ENCODE data around the gene LRRC57.
A peak's percentile ranks its signal among the peaks of the same experiment; 100 is the strongest.

The LRRC57 gene

DNA sequence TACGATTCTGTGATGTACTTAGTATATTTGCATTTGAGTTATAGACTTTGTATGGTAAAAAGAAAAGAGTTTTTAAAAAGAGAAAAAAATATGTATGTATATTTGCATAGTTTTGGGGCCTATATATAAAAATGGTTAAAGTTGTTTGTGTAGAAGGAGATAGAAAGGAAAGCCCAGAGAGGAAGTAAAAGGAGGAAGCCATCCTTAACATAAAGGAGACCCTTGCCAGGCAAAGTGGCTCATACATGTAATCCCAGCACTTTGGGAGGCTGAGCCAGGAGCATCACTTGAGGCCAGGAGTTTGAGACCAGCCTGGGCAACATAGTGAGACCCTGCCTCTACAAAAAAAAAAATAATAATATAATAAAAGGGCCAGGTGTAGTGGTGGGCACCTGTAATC lies 44.8 kb downstream of the LRRC57 start:
- H3K27ac ChIP-seq (ENCODE audit: low read depth, low read length, severe bottlenecking) = no peak overlapping the region
- H3K9me3 ChIP-seq (ENCODE audit: control insufficient read depth, low read length) = no peaks in the 10 kb centered on the region
- peaks cover 49% of the 10 kb centered on the region for H3K36me3 ChIP-seq (ENCODE audit: control insufficient read depth, insufficient read depth, low read length)
- 100% methylated on average over 1 of the region's 1 CpG for WGBS, 2 experiments (ENCODE audit: insufficient coverage in 2 of 2)
- peaks cover 4% of the 10 kb centered on the region for H3K4me1 ChIP-seq (ENCODE audit: control insufficient read depth, insufficient read depth, low read length, poor library complexity, severe bottlenecking)
- H3K4me3 ChIP-seq (ENCODE audit: extremely low read depth, insufficient read depth, low read length, poor library complexity, severe bottlenecking) = no peak overlapping the region

- Histone ChIP-seq H3K4me3 (ENCODE audit: extremely low read depth, insufficient read depth, low read length, poor library complexity, severe bottlenecking) (no peak overlapping the region), H3K27ac (ENCODE audit: low read depth, low read length, severe bottlenecking) (no peak overlapping the region), H3K9me3 (ENCODE audit: control insufficient read depth, low read length) (no peaks in the 10 kb centered on the region), H3K36me3 (ENCODE audit: control insufficient read depth, insufficient read depth, low read length) (peaks cover 49% of the 10 kb centered on the region), H3K4me1 (ENCODE audit: control insufficient read depth, insufficient read depth, low read length, poor library complexity, severe bottlenecking) (peaks cover 16% of the 10 kb centered on the region)
- WGBS, 2 experiments (ENCODE audit: insufficient coverage in 2 of 2) = 94 to 100% methylated on average over 2 of the region's 4 CpGs
Measured at GRCh38 chr15:42502477-42502876, 46.1 kb downstream of the LRRC57 start.

DNA sequence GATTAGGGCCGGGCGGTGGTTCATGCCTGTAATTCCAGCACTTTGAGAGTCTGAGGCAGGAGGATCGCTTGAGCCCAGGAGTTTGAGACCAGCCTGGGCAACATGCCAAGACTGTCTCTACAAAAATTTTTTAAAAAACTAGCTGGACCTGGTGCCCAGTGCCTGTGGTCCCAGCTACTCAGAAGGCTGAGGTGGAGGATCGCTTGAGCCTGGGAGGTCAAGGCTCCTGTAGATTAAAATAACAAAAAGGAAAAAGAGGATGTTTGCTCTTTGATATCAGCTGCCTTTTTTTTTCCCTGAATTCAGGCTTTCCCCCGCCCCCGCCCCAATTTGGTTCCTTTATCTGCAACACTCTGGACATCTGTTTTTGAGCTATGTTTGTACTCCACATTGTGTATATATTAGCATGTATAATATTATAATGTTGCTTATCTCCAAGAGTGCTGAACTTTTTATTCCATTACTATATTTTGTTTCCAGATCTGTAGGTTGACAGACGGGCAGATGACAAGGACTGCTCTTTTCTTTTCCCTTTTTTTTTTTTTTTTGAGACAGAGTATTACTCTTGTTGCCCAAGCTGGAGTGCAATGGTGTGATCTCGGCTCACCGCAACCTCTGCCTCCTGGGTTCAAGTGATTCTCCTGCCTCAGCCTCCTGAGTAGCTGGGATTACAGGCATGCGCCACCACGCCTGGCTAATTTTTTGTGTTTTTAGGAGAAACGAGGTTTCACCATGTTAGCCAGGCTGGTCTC lies 48.6 kb downstream of the LRRC57 start:
- Histone ChIP-seq H3K4me3 (ENCODE audit: extremely low read depth, insufficient read depth, low read length, poor library complexity, severe bottlenecking) (no peak overlapping the region), H3K27ac (ENCODE audit: low read depth, low read length, severe bottlenecking) (peak overlapping the region; percentile 43), H3K9me3 (ENCODE audit: control insufficient read depth, low read length) (no peaks in the 10 kb centered on the region), H3K4me1 (ENCODE audit: control insufficient read depth, insufficient read depth, low read length, poor library complexity, severe bottlenecking) (peaks cover 16% of the 10 kb centered on the region), H3K36me3 (ENCODE audit: control insufficient read depth, insufficient read depth, low read length) (peaks cover 44% of the 10 kb centered on the region)
- 68 to 88% methylated on average over 4 to 7 of the region's 12 CpGs for WGBS, 2 experiments (ENCODE audit: insufficient coverage in 2 of 2)

- peaks cover 18% of the 10 kb centered on the region for H3K4me1 ChIP-seq (ENCODE audit: control insufficient read depth, insufficient read depth, low read length, poor library complexity, severe bottlenecking)
- no peaks in the 10 kb centered on the region for H3K9me3 ChIP-seq (ENCODE audit: control insufficient read depth, low read length)
- H3K36me3 ChIP-seq (ENCODE audit: control insufficient read depth, insufficient read depth, low read length) = peaks cover 36% of the 10 kb centered on the region
- 30 to 87% methylated on average over 1 to 5 of the region's 6 CpGs for WGBS, 2 experiments (ENCODE audit: insufficient coverage in 2 of 2)
- no peak overlapping the region for H3K4me3 ChIP-seq (ENCODE audit: extremely low read depth, insufficient read depth, low read length, poor library complexity, severe bottlenecking)
- peak overlapping the region; percentile 41 for H3K27ac ChIP-seq (ENCODE audit: low read depth, low read length, severe bottlenecking)
Measured at GRCh38 chr15:42498212-42499068, 50.2 kb downstream of the LRRC57 start.

DNA sequence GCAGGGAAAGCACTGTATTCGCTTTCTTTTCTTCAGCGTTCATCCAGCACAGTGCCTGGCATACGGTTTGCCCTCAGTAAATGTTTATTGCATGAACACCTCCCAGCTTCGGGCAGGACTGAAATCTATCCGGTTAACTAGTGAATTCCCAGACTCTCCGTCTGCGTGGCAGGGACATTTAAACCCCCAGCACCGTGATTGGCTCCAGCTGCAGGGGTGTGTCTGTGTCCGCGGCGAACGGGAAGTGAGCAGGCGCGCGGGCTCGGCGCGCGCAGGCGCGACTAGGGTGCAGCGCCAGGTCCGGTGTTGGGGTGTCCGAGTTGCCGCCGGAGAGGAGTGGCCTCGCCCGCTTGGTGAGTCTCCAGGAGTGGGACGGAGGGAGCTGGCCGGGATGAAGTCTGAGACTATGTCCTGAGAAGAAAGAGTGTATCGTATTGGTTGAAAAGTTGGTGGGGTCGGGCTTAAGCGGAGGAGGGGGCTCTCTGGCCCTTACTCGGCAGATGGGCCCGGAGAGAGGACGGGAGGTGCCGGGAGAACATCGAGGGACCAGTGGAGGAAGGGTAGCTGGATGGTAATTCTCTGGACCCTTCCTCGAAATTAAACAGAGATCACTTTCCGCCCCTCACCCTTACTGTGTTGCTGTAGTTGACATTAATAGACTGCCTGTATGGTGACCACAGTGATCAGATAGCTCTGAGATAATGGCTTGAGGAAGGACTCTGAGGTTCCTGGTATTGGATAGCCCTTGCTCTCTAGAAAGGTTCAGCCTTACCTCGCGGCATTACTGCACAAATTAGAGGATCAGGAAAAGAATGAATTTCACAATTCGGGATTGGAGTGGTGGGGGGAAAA lies 53.0 kb downstream of the LRRC57 start, which contains the start of gene SNAP23:
SNAP23 (plus strand) TSS at position 274 of the 852 bp plus-strand sequence. CDS start 16,213 bp downstream, outside the sequence.
- Histone ChIP-seq H3K36me3 (ENCODE audit: control insufficient read depth, insufficient read depth, low read length) (peaks cover 14% of the 10 kb centered on the region), H3K27ac (ENCODE audit: low read depth, low read length, severe bottlenecking) (peak within 1 kb of the TSS; percentile 95), H3K4me1 (ENCODE audit: control insufficient read depth, insufficient read depth, low read length, poor library complexity, severe bottlenecking) (peaks cover 26% of the 10 kb centered on the region), H3K9me3 (ENCODE audit: control insufficient read depth, low read length) (no peaks in the 10 kb centered on the region), H3K4me3 (ENCODE audit: extremely low read depth, insufficient read depth, low read length, poor library complexity, severe bottlenecking) (peak within 1 kb of the TSS; percentile 74)
- WGBS, 2 experiments (ENCODE audit: insufficient coverage in 2 of 2) = 0 to 1% methylated on average over 30 to 33 of the region's 43 CpGs

- Histone ChIP-seq H3K4me1 (ENCODE audit: control insufficient read depth, insufficient read depth, low read length, poor library complexity, severe bottlenecking) (peaks cover 26% of the 10 kb centered on the region), H3K27ac (ENCODE audit: low read depth, low read length, severe bottlenecking) (peak overlapping the region; percentile 95), H3K9me3 (ENCODE audit: control insufficient read depth, low read length) (no peaks in the 10 kb centered on the region), H3K4me3 (ENCODE audit: extremely low read depth, insufficient read depth, low read length, poor library complexity, severe bottlenecking) (peak overlapping the region; percentile 74), H3K36me3 (ENCODE audit: control insufficient read depth, insufficient read depth, low read length) (peaks cover 14% of the 10 kb centered on the region)
- 72 to 85% methylated on average over 7 of the region's 10 CpGs for WGBS, 2 experiments (ENCODE audit: insufficient coverage in 2 of 2)
Measured at GRCh38 chr15:42494998-42495360, 53.6 kb downstream of the LRRC57 start.

- Histone ChIP-seq H3K27ac (ENCODE audit: low read depth, low read length, severe bottlenecking) (no peak overlapping the region), H3K4me1 (ENCODE audit: control insufficient read depth, insufficient read depth, low read length, poor library complexity, severe bottlenecking) (peaks cover 21% of the 10 kb centered on the region), H3K9me3 (ENCODE audit: control insufficient read depth, low read length) (no peaks in the 10 kb centered on the region), H3K4me3 (ENCODE audit: extremely low read depth, insufficient read depth, low read length, poor library complexity, severe bottlenecking) (no peak overlapping the region), H3K36me3 (ENCODE audit: control insufficient read depth, insufficient read depth, low read length) (peaks cover 14% of the 10 kb centered on the region)
- 89 to 92% methylated on average over 1 of the region's 1 CpG for WGBS, 2 experiments (ENCODE audit: insufficient coverage in 2 of 2)
Measured at GRCh38 chr15:42493679-42494078, 54.9 kb downstream of the LRRC57 start.

DNA sequence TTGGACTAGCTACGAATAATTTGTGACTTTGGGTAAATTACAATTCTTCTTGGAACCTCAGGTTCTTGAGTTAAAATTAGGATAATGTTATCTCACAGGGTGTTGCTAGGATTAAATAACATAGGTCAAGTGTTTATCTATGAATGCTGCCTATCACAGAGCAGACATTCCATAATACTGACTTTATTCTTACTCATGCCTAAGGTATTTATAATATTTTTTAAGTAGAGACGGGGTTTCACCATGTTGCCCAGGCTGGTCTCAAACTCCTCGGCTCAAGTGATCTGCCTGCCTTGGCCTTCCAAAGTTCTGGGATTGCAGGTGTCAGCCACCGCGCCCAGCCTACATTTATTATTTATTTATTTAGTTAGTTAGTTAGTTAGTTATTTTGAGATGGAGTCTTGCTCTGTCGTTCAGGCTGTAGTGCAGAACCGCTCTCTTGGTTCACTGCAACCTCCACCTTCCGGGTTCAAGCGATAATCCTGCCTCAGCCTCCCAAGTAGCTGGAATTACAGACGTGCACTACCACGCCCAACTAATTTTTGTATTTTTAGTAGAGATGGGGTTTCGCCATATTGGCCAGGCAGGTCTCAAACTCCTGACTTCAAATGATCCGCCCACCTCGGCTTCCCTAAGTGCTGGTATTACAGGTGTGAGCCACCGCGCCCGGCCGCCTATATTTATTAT lies 56.9 kb downstream of the LRRC57 start:
- 90 to 93% methylated on average over 10 to 11 of the region's 18 CpGs for WGBS, 2 experiments (ENCODE audit: insufficient coverage in 2 of 2)
- peaks cover 10% of the 10 kb centered on the region for H3K4me1 ChIP-seq (ENCODE audit: control insufficient read depth, insufficient read depth, low read length, poor library complexity, severe bottlenecking)
- peaks cover 11% of the 10 kb centered on the region for H3K36me3 ChIP-seq (ENCODE audit: control insufficient read depth, insufficient read depth, low read length)
- H3K27ac ChIP-seq (ENCODE audit: low read depth, low read length, severe bottlenecking) = peak overlapping the region; percentile 99
- peak overlapping the region; percentile 80 for H3K4me3 ChIP-seq (ENCODE audit: extremely low read depth, insufficient read depth, low read length, poor library complexity, severe bottlenecking)
- H3K9me3 ChIP-seq (ENCODE audit: control insufficient read depth, low read length) = no peaks in the 10 kb centered on the region

DNA sequence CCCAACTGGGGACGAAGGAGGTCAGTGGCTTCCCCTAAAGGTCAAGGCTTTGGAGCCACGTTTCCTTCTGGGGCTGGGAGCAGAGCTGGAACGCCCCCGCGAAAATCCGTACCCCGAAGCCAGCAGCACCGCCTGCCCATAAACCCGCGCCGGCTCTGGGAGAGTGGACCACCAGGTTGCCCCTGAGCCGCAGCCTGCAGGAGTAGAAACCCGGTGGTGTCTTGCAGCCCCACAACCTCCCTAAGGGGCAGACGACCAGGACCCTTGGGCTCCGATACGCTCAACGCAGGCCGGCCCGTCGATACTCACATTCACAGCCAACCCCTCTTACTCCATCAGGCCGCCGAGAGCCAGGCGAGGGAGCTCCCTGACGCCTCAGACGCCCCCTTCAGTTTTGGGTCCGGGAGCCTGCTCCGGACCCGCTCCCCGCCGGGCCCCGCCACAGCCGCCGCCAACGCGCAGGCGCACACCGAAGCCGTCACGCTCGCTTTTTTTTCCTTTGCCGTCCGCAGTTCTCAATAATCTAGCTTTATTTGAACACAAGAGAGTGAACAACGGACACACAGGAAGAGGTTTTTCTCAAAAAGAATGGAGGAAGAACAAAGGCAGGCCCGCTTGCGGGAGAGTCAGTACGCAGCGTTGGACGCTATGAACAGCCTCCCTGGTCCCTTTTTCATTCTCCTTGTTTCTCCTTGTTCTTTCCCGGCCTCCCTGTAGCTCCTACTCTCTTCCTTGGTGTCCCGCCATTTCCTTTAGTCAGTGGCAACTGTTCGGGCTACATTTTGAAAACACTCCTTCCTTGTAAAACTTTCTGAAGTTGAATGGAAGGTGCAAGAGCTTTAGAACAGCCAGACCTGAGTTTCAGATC lies 57.7 kb downstream of the LRRC57 start, which contains the start of gene ZNF106:
ZNF106 (minus strand) TSS at position 471 of the 868 bp plus-strand sequence. CDS start 18,852 bp downstream, outside the sequence.
- 0 to 1% methylated on average over 46 to 47 of the region's 51 CpGs for WGBS, 2 experiments (ENCODE audit: insufficient coverage in 2 of 2)
- Histone ChIP-seq H3K9me3 (ENCODE audit: control insufficient read depth, low read length) (no peaks in the 10 kb centered on the region), H3K36me3 (ENCODE audit: control insufficient read depth, insufficient read depth, low read length) (peaks cover 11% of the 10 kb centered on the region), H3K4me3 (ENCODE audit: extremely low read depth, insufficient read depth, low read length, poor library complexity, severe bottlenecking) (peak within 1 kb of the TSS; percentile 80), H3K4me1 (ENCODE audit: control insufficient read depth, insufficient read depth, low read length, poor library complexity, severe bottlenecking) (peaks cover 10% of the 10 kb centered on the region), H3K27ac (ENCODE audit: low read depth, low read length, severe bottlenecking) (peak within 1 kb of the TSS; percentile 99)
